Epithelial cell of prostate (primary cell): ENCODE results near the gene DROSHA.

Experiments
- DNase-seq: peaks from one replicate; pipeline ENCODE4 v3.0.0-alpha.2; 2011; ENCODE audit warnings: low read depth, low spot score
- H3K27ac ChIP-seq: fragments of 450-650 bp; 2 replicates; pipeline ENCODE4 v1.5.1; 2017; ENCODE audit warnings: mild to moderate bottlenecking

Gene DROSHA

DNA sequence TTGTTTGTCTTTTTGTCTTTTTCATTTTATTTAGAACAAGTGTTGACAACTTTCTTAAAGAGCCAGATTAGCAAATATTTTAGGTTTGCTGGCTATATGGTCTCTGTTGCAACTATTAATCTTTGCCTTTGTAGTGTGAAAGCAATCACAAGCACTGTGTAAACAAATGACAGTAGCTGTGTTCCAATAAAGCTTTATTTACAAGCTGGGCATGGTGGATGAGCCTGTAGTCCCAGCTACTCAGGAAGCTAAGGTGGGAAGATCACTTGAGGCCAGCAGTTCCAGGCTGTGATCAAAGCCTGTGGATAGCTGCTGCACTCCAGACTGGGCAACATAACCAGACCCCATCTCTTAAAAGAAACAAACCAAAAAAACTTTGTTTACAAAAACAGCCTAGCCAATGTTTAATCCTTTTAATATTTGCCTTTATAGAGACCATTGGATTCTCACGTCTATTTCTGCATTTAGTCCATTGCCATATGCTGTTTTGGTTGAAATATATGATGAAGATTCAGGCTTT lies 2.7 kb upstream of the DROSHA start:
- H3K27ac ChIP-seq, result no peak overlapping the region
- DNase-seq, result no peak

DNA sequence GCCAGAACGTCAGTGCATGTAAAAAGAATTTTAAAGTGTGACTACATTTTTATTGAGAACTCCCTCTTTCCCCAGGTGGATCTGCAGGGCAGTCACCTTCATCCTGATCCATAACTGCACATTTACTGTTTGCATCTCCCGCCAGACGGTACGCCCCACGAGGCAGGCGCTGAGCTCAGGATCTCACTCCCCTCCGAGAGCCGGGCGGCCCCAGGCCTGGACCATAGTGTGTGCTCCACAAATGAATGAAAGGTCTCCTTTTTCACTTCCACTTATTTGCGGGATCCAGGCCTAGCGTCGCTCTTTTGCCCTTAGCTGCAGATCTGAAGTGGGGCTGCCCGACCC lies 378 bp downstream of the DROSHA start:
- peak overlapping the region; percentile 74 for H3K27ac ChIP-seq
- DNase-seq, result no peak

DNA sequence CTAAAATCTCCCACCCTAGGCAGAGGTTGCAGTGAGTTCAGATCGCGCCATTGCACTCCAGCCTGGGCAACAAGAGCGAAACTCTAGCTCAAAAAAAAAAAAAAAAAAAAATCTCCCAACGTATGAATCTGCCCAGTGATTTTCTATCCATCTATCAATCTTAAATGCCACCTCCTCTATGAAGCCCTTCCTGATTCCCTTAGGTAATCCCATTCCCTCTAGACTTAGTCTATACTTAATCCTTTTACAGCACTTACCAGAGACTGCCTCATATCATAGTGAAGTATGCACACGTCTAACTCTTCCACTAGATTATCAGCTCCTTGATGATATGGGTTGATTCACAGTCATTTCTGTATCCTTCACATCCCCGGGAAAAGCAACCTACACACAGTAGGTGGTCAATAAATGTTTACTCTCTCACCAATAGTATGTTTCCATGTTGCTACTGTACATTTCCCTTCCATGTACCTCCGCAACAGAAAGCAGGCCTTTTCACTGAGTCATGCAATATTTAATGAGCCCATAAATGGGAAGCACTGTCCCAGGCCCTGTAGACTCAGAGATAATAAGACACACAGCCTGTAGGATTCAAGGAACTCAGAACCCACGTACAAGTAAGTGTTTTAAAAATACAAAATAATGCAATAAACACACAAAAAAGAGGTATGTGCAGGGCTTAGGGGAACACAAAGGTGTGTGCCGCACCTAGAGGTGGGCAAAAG lies 1.2 kb downstream of the DROSHA start:
- no peak for DNase-seq
- no peak overlapping the region for H3K27ac ChIP-seq

DNA sequence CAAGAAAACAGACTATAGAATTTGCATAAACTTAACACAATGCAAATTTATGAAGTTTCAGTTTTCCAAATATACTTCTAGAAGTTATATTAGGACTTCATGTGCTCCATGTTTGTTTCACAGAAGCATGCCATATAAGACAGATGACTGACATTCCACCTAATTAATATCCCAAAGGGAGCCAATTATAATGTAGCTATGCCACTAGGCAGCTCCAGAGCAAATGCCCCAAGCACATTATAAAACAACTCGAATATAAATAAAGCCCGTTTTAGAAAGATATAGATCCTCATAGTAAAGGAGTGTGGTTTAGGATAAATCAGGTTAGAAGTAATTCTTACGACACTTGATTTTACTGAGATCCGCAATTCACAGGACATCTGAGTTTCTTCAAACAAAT lies 8.9 kb downstream of the DROSHA start:
- DNase-seq, result no peak
- no peak overlapping the region for H3K27ac ChIP-seq

DNA sequence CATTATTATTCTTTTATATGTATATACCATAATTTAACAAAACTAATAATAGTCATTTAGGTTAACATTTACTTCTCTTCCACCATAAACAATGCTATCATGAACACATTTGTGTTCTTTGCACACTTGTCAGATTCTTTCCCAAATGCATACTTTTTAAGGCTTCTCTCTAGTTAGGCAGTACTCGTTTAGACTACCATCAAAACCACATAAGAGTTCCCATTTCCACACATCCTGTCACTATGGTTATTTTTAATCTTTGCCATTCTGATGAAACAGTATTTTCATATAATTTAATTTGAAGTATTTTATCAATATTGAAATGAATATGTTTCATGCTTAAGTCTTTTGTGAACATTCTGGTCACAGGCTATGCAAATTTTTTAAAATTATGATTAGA lies 15.1 kb downstream of the DROSHA start:
- no peak overlapping the region for H3K27ac ChIP-seq
- DNase-seq, result no peak

DNA sequence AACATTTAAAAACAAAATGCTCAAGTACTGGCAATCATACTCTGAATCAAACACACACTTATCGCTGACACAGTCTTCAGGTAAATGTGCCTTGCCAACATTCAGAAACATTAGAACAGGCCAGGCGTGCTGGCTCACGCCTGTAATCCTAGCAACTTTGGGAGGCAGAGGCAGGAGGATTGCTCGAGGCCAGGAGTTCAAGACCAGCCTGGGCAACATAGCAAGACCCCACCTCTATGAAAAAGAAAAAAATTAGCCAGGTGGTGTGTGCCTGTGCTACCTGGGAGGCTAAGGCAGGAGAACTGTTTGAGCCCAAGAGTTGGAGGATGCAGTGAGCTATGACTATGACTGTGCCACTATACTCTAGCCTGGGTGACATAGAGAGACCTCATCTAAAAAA lies 20.6 kb downstream of the DROSHA start:
- H3K27ac ChIP-seq, result no peak overlapping the region
- DNase-seq, result no peak

DNA sequence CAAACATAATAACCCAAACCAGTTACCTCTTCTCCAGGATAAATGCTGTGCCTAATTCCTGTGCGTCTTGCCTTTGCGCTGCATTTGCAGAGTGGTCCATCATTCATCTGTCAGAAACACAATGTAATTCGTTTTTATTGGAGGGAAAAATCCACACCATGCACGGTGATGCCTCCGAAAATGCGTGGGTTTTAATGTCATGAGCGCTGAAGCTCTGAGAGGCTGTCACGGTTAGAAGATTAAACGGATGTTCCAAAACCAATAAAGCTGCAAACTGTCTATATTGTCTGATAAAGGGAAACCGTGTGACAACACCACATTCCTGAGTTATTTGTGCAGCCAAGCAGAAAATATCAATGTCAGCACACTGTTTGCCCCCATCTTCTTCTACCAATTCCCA lies 27.4 kb downstream of the DROSHA start:
- no peak for DNase-seq

DNA sequence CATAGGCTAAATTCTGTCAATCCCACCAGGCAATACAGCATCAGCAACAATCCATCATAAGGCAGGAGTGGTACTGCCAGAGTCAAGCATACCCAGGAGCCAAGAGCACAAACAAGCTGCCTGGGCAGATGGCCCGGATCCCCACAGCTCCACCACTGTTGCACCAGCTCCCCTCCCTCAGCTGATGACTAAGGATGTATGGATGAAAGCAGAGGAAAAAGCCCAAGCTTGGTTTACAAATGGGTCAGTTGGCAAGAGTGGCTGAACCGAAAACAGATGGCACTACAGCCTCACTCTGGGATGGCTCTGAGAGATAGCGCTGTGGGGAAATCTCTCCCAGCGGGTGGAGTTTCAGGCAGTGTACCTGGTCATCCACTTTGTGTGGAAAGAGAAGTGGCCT lies 29.4 kb downstream of the DROSHA start:
- no peak for DNase-seq
- H3K27ac ChIP-seq, result no peak overlapping the region

More for the DNA sequence above, 27.4 kb downstream of the DROSHA start:
- no peak overlapping the region for H3K27ac ChIP-seq

DNA sequence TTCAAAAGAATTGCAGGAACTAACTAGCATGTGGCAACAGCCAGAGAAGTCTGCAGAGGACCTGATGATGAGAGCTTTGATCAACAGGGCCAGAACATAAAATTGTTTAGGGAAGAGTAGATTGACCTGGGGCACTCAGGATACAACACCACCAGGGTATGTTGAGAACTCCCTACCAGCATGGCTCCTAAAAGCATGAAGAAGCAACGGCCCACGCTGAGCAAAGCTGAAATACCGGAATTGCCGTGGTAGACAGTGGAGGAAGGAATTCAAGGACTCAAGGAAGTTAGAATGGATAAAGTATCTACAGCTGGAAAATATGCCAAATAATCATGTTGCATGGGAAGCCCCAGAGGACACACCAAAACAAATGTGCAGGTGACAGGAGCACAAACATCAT lies 31.6 kb downstream of the DROSHA start:
- no peak overlapping the region for H3K27ac ChIP-seq
- no peak for DNase-seq

DNA sequence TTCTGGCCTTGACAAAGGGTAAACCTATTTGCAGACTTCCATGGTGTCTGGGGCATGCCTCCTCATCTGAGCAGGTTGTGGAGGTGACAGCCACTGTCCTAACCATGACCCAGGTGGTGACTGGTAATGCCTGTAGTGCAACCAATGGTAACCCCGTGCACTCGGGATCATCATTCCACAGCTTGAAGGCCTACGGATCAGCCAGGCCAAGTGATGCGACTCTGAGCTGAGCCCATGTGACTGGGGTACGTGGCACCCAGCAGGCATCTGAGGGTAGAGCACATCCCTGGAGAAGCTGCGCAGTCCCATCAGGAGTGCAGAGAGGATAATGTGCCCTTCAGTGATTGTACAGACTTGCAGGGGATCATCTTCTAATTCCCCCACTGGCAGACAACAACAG lies 35.0 kb downstream of the DROSHA start:
- no peak overlapping the region for H3K27ac ChIP-seq
- DNase-seq, result no peak

DNA sequence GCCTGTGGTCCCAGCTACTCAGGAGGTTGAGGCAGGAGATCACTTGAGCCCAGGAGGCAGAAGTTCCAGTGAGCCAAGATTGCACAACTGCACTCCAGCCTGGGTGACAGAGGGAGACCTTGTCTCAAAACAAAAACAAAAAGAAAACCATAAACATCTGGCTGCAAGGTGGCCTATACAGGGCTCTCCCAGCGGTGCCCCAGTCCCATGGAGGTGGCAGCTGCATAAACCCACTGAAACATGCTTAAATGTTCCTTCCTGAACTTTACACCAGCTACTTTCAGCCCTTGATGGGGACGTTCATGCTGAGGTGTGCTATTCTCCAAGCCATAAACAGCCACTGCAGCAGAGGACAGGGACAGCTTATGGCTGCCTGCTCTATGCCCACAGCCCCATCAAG lies 35.6 kb downstream of the DROSHA start:
- no peak overlapping the region for H3K27ac ChIP-seq
- DNase-seq, result no peak

DNA sequence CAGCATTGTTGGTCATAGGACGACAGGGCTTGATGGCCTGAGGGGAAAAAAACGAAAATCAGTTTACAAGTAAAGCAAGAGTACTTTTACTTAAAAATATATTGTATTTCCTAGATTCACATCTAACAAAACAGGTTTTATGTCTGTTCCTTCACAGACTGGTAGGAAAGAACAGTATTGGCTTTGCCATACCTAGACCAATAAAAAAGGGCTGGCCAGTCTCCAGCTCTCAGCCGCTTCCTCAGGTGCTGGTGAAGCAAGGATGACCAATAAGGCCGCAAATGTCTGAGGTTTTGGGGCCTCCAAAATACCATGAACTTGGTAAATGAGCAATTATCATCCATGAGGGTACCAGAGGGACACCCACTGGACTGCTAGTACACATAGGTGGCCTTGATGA lies 36.6 kb downstream of the DROSHA start:
- no peak for DNase-seq
- no peak overlapping the region for H3K27ac ChIP-seq

DNA sequence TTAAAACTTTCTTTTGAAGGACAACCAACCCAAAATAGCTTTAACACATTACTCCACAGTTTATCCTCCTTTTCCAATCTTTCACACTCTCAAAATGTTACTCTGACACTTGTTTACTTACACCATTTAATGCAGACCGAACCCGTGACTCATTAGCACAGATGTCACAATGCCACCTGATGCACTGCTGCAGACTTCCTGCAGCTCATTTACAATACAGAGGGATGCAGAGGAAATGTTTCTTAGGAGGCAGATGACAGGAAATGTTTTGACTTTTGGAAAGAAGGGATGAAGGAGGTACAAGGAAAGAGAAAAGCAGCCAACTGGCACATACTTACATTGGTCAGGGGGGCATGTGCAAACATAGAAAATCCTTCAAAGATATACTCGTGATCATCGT lies 39.0 kb downstream of the DROSHA start:
- H3K27ac ChIP-seq, result no peak overlapping the region
- no peak for DNase-seq

DNA sequence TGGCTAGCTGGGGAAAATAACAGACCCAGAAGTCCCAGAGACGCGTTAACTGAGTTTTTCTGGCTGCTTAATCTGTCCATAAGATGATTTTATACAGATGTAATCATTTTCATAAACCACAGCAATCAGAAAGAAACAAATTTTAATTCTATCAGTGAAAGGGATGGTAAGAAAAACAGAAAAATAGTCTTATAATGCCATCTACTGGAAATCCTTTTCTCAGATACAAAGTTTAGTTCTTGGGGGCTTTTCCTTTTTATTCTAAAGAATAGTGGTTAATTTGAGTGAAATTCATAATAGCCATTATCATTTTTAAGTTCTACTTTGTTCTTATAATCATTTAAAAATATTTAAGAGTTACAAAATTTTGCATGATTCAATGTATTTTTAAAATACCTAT lies 44.4 kb downstream of the DROSHA start:
- no peak for DNase-seq
- no peak overlapping the region for H3K27ac ChIP-seq

DNA sequence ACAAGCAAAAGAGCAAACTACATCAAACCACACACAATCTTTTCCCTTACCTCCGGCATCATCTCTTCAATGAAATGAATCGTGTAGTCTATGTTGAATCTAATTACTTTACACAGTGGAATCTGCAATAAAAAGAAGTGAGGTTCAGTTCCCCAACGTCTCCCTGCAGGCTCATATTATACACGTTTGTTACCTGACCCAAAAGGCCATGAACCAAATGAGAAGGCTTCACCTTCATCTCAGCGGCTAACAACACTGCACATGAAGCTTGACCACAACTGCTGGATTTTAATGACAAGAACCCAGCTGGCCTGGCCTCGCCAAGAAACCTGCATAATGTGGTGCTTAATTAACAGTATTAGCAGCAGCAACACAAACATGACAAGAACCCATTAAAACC lies 45.5 kb downstream of the DROSHA start:
- H3K27ac ChIP-seq, result no peak overlapping the region
- DNase-seq, result no peak

DNA sequence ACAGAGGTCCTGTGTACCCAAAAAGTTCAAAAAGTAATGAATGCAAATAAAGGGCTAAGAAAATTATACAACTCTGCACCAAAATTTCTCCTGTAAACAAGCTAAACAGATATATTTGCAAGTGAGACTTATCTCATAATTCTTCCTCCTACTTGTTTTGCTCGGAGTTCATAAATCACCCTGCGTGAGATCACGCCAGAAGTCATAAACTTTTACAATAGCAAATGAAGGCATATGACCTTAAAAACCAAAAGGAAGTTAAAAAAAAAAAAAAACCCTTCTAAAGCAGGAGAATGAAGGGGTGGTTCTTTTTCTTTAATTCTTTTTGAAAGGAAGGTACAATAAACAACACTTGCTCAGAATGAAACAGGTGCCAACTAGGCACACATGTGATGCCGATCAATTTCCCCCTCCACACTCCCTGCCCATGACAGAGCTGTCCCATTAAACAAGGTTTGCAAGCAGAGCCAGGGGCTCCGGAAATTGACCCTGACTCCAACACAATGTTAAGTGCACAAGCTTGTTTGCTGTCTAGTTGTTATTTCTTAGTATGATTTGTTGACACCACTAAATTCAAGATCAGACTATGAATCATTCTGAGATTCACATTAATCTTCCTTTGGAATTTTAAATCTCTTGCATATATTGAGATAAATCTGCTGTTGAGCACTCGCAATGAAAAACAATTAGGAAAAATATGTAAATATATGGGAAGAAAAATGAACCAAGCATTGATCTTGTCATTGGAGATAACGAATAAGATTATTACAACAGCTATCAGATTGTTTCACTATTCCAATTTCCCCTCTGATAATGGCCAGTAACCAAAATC lies 46.3 kb downstream of the DROSHA start:
- H3K27ac ChIP-seq, result no peak overlapping the region
- no peak for DNase-seq

DNA sequence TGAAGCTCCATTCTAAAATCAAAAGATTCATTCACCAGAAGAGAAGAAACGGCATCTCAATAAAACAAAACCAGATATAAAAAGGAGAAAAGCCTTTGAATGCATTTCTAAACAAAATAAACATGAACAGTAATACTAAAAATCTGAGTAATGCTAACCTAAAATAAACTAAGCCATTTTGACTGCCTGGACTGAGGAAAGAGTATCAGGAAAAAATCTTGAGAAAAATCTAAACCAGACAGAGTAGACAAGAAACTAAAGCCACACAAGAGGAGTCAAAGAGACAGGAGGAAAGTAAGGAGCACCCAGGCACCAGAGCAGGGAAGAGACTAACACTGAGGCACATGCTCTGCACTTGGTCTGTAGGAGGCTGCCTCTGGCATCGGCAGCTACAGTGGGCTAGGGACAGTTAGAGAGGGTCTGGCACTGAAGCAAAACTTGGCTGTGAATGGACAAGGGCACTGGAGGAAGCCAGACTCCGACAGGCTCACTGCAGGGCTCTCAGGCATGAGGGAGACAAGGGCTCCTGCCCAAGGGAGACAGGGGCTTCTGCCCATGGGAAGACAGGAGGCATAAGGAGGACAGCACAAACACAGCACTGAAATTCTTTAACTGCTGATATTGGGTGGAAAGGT lies 50.2 kb downstream of the DROSHA start:
- no peak for DNase-seq
- no peak overlapping the region for H3K27ac ChIP-seq

DNA sequence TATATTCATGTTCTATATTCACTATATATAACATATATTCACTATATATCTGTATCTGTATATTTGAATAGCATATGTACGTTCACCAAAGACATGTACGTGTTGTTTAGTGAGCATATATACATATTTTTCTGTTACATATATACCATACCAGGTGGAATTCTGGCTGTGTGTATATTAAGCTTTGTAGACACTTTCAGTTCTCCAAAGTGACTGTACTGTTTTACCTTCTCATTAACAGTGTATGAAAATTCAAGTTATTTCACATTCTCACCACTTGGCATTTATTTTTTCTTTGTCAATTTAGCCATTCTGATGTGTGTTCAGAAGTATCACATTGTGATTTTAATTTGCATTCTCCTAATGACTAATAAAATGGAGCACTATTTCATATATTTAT lies 52.2 kb downstream of the DROSHA start:
- no peak for DNase-seq
- no peak overlapping the region for H3K27ac ChIP-seq

DNA sequence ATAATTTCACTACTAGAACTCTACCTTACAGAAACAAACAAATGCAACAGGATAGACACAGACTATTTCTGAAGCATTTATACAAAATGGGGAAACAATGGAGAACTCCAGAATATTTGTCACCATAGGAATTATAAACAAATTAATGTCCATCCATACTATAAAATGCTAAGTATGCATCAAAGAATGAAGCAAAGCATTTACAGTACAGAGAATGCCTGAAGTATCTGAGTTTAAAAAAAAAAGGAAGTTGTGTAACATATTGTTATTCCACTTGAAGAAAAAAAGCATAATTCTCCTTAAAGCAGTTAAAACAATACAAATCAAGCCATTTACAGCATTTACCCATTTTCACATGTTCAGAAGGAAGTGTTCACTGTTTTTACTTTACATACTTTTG lies 53.0 kb downstream of the DROSHA start:
- DNase-seq, result no peak
- no peak overlapping the region for H3K27ac ChIP-seq

DNA sequence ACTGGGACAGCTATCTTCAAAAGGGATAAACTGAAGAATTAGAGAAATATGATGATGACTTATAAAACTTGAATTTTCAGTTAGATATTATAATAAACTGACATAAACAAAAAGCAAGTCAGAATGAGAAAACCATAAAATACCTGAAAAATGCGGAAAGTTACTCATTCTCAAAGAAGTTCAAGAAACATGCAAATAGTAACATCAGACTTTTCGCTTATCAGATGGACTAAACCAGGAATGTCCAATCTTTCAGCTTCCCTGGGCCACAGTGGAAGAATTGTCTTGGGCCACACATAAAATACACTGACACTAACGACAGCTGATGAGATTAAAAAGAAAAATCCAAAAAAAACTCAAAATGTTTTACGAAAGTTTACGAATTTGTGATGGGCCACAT lies 53.9 kb downstream of the DROSHA start:
- no peak for DNase-seq
- no peak overlapping the region for H3K27ac ChIP-seq

DNA sequence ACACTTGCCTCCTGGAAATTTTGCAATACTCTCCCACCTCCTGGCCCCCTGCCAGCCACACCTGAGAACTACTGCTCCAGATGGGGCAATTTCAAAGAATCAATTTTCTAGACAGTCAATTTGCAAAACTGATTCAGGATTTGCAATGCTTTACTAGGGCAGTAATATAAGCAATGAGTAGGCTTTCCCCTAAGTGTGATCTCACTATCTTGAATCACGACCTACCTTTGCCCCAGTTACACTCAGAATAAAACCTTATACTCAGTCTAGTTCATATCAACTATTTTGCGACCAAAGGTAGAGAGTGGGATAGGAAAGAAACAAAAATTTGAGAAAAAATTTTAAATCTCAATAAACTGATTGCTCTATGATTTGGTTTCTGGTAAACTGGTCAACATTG lies 54.4 kb downstream of the DROSHA start:
- no peak for DNase-seq
- no peak overlapping the region for H3K27ac ChIP-seq
